ENCODE results near the gene PABPN1L.

The PABPN1L gene

DNA sequence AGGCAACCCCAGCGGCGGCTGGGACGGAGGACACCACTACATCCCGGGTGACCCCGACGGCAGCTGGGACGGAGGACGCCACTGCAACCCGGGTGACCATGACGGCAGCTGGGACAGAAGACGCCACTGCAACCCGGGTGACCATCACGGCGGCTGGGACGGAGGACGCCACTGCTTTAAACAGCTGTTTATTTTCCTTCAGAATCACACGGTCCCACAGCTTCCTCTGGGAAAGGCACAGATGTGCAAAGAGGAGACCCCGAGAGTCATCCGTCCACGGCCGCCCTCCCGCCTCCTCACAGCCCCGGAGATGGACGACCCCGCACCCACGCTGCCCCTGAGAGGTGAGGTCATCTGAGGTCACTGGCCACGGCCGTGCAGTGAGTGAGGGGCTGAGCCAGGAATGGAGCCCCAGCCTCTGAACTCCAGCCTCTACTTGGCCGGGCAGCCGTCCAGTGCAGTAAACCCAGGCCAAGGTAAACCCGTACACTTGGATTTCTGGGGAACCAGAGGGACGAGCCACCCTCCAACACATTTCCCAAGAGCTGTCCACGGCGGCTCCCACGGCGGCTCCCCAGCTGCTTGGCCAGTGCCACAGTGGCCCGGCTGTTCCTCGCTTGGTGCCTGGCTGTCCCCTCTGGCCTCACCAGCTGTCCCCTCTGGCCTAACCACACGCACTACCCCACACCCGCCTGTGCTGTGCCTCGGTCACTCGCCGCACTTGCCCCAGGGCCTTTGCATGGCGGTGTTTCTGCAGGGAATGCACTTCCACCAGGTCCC lies 43.2 kb upstream of the PABPN1L start:
- no peak overlapping the region for H3K9ac ChIP-seq (ENCODE audit: low read length in 2 of 2)
- H3K27me3 ChIP-seq (ENCODE audit: control insufficient read depth in 1 of 2, insufficient read depth in 2 of 2, low read length in 2 of 2), result peaks cover 10 to 13% of the 10 kb centered on the region in 2 donors
- H3K9me3 ChIP-seq (ENCODE audit: control insufficient read depth in 2 of 2, low read length in 2 of 2), result no peaks in the 10 kb centered on the region
- no peaks in the 10 kb centered on the region for H3K36me3 ChIP-seq (ENCODE audit: control insufficient read depth in 2 of 2, insufficient read depth in 2 of 2, low read length in 2 of 2)
- H3K4me3 ChIP-seq (ENCODE audit: low read length in 2 of 2), result no peak overlapping the region
- no peaks in the 10 kb centered on the region for H3K4me1 ChIP-seq (ENCODE audit: control insufficient read depth, insufficient read depth, low read length)
- H3K27ac ChIP-seq (ENCODE audit: low read length), result no peak overlapping the region

DNA sequence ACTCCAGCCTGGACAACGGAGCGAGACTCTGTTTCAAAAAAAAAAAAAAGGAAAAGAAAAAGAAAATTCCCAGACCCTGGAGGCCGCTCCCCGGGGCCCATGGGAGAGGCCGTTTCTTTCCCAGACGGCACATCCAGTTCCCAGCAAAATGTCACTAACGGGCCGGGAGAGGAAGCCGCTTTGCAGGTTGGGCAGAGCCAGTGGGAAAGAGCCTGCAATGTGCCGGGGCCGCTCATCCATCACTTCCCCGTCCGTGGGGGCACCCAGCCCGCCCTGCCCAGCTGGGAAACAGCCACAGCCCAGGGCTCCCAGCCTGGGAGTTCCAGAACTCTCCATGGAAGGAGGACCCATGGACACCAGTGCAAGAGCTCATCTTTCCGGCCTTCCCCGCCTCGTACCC lies 41.8 kb upstream of the PABPN1L start:
- no peak overlapping the region for H3K4me3 ChIP-seq (ENCODE audit: low read length in 2 of 2)
- no peaks in the 10 kb centered on the region for H3K36me3 ChIP-seq (ENCODE audit: control insufficient read depth in 2 of 2, insufficient read depth in 2 of 2, low read length in 2 of 2)
- H3K27me3 ChIP-seq (ENCODE audit: control insufficient read depth in 1 of 2, insufficient read depth in 2 of 2, low read length in 2 of 2), result peaks cover 5 to 6% of the 10 kb centered on the region in 2 donors
- no peaks in the 10 kb centered on the region for H3K9me3 ChIP-seq (ENCODE audit: control insufficient read depth in 2 of 2, low read length in 2 of 2)
- H3K9ac ChIP-seq (ENCODE audit: low read length in 2 of 2), result no peak overlapping the region
- H3K4me1 ChIP-seq (ENCODE audit: control insufficient read depth, insufficient read depth, low read length), result no peaks in the 10 kb centered on the region
- no peak overlapping the region for H3K27ac ChIP-seq (ENCODE audit: low read length)

DNA sequence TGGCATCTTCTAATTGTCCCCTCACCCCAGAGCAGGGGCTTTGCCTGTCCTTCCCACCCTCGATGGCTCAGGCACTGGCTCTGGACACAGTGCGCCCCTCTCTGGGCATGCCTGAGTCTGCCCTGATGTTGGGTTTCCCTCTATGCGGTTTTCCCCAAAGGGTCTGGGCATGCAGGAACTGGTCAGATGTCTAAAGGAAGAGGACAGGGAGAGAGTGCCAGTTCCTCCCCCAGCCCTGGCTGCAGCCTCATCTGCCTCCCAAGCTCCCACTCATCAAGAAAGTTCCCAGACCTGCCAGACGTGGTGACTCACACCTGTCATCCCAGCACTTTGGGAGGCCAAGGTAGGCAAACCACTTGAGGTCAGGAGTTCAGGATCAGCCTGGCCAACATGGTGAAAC lies 41.3 kb upstream of the PABPN1L start:
- Histone ChIP-seq H3K4me1 (ENCODE audit: control insufficient read depth, insufficient read depth, low read length) (no peaks in the 10 kb centered on the region), H3K27me3 (ENCODE audit: control insufficient read depth in 1 of 2, insufficient read depth in 2 of 2, low read length in 2 of 2) (peaks cover 0 to 6% of the 10 kb centered on the region in 2 donors)

DNA sequence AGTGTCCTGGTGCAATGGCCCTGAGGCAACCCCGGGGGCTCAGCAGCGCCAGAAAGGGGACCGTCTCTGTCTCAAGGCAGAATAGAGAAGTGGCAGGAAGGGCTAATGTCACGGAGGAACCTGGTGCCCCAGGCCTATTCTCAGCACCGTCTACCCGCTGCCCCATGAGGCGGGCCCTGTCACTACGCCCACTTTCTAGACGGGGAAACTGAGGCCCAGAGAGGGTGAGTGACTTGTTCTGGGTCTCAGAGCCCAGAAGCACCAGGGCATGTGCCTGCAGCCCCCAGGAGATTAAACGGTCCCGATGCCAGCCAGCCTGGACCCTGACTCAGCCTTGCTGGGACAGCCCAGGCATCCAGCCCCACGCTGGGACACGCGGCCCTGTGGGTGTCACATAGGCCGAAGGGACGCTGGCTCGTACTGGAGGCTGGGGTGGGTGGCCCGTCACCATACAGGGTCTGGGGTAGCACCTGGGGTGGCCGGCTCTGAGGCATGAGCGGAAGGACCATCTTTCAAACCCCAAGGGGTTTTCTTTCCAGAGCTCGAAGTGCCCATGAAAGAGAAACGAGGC lies 40.2 kb upstream of the PABPN1L start:
- Histone ChIP-seq H3K27me3 (ENCODE audit: control insufficient read depth in 1 of 2, insufficient read depth in 2 of 2, low read length in 2 of 2) (peaks cover 0 to 4% of the 10 kb centered on the region in 2 donors), H3K9me3 (ENCODE audit: control insufficient read depth in 2 of 2, low read length in 2 of 2) (no peaks in the 10 kb centered on the region), H3K4me3 (ENCODE audit: low read length in 2 of 2) (no peak overlapping the region), H3K4me1 (ENCODE audit: control insufficient read depth, insufficient read depth, low read length) (no peaks in the 10 kb centered on the region), H3K36me3 (ENCODE audit: control insufficient read depth in 2 of 2, insufficient read depth in 2 of 2, low read length in 2 of 2) (no peaks in the 10 kb centered on the region), H3K27ac (ENCODE audit: low read length) (no peak overlapping the region), H3K9ac (ENCODE audit: low read length in 2 of 2) (no peak overlapping the region)

More for the DNA sequence above, 41.3 kb upstream of the PABPN1L start:
- H3K9me3 ChIP-seq (ENCODE audit: control insufficient read depth in 2 of 2, low read length in 2 of 2), result no peaks in the 10 kb centered on the region
- no peak overlapping the region for H3K27ac ChIP-seq (ENCODE audit: low read length)
- H3K36me3 ChIP-seq (ENCODE audit: control insufficient read depth in 2 of 2, insufficient read depth in 2 of 2, low read length in 2 of 2), result no peaks in the 10 kb centered on the region
- H3K4me3 ChIP-seq (ENCODE audit: low read length in 2 of 2), result no peak overlapping the region
- no peak overlapping the region for H3K9ac ChIP-seq (ENCODE audit: low read length in 2 of 2)

DNA sequence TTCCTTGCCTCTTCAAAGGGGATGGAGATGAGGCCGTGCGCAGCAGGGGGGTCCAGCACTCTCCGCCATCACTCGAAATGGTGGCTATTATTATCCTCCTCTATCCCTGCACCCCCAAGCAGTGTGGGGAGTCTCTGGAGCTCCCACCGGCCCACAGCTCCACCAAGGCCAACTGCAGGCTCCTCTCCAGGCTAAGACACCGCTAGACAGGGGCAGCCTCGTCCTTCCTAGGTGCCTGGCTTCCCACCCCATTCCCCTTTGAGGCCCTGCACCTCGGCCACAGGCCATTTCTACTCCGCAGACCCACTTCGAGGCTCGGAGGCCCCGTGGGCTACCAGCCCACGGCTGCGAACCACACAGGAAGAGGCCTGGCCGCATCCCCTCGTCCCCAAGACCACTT lies 39.6 kb upstream of the PABPN1L start:
- Histone ChIP-seq H3K4me1 (ENCODE audit: control insufficient read depth, insufficient read depth, low read length) (no peaks in the 10 kb centered on the region), H3K27me3 (ENCODE audit: control insufficient read depth in 1 of 2, insufficient read depth in 2 of 2, low read length in 2 of 2) (peaks cover 0 to 2% of the 10 kb centered on the region in 2 donors), H3K4me3 (ENCODE audit: low read length in 2 of 2) (no peak overlapping the region), H3K36me3 (ENCODE audit: control insufficient read depth in 2 of 2, insufficient read depth in 2 of 2, low read length in 2 of 2) (no peaks in the 10 kb centered on the region), H3K9ac (ENCODE audit: low read length in 2 of 2) (no peak overlapping the region), H3K9me3 (ENCODE audit: control insufficient read depth in 2 of 2, low read length in 2 of 2) (no peaks in the 10 kb centered on the region), H3K27ac (ENCODE audit: low read length) (no peak overlapping the region)

DNA sequence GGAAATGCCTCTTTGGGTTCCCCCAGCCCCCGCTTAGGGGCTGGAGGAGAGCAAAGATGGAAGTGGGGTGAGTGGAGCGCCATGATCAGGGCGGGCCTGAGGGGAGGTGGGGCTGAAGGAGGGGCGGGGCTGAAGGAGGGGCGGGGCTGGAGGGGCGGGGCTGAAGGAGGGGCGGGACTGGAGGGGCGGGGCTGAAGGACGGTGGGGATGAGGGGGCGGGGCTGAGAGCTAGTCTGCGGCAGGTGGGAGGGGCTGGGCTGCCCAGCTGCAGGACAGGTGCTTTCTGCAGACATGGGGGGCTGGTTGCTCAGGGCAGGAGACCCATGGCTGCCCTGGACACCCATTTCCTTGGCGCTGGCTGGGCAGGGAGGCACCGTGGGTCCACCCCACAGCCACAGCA lies 39.1 kb upstream of the PABPN1L start:
- no peak overlapping the region for H3K27ac ChIP-seq (ENCODE audit: low read length)
- H3K4me1 ChIP-seq (ENCODE audit: control insufficient read depth, insufficient read depth, low read length), result no peaks in the 10 kb centered on the region
- H3K4me3 ChIP-seq (ENCODE audit: low read length in 2 of 2), result no peak overlapping the region

DNA sequence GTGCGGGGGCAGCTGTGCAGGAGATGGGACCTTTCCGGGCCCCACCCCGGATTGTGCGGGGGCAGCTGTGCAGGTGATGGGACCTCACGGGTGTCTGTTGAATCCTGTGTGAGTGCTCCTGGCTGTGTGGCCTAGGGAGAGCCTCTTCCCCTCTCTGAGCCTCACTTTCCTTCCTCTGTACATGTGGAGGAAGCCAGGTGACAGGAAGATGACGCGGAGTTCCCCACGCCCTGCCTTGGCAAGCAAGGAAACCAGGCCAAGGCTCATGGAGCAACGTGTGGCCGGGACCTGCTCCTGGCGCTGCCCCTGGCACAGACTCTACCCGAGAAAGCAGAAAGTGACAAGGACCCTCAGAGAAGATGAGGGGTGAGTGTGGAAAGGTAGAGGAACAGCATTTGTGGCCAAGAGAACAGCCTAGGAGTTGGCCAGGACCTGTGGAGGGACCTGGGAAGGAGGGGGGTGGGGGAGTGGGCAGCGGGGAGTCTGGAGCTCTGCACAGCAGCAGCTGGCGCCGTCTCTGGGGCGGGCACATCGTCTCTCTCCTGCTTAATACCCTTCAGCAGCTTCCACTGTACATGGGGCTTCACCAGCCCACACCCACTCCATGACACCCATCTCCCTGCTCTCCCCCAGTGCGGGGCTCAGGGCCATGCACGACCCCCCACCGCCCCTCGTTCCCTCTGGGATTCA lies 38.4 kb upstream of the PABPN1L start:
- no peaks in the 10 kb centered on the region for H3K27me3 ChIP-seq (ENCODE audit: control insufficient read depth in 1 of 2, insufficient read depth in 2 of 2, low read length in 2 of 2)
- H3K27ac ChIP-seq (ENCODE audit: low read length), result no peak overlapping the region
- no peak overlapping the region for H3K9ac ChIP-seq (ENCODE audit: low read length in 2 of 2)
- H3K9me3 ChIP-seq (ENCODE audit: control insufficient read depth in 2 of 2, low read length in 2 of 2), result no peaks in the 10 kb centered on the region
- no peak overlapping the region for H3K4me3 ChIP-seq (ENCODE audit: low read length in 2 of 2)
- no peaks in the 10 kb centered on the region for H3K36me3 ChIP-seq (ENCODE audit: control insufficient read depth in 2 of 2, insufficient read depth in 2 of 2, low read length in 2 of 2)
- H3K4me1 ChIP-seq (ENCODE audit: control insufficient read depth, insufficient read depth, low read length), result no peaks in the 10 kb centered on the region

More for the DNA sequence above, 39.1 kb upstream of the PABPN1L start:
- no peak overlapping the region for H3K9ac ChIP-seq (ENCODE audit: low read length in 2 of 2)
- H3K27me3 ChIP-seq (ENCODE audit: control insufficient read depth in 1 of 2, insufficient read depth in 2 of 2, low read length in 2 of 2), result peaks cover 0 to 2% of the 10 kb centered on the region in 2 donors
- no peaks in the 10 kb centered on the region for H3K9me3 ChIP-seq (ENCODE audit: control insufficient read depth in 2 of 2, low read length in 2 of 2)
- H3K36me3 ChIP-seq (ENCODE audit: control insufficient read depth in 2 of 2, insufficient read depth in 2 of 2, low read length in 2 of 2), result no peaks in the 10 kb centered on the region

DNA sequence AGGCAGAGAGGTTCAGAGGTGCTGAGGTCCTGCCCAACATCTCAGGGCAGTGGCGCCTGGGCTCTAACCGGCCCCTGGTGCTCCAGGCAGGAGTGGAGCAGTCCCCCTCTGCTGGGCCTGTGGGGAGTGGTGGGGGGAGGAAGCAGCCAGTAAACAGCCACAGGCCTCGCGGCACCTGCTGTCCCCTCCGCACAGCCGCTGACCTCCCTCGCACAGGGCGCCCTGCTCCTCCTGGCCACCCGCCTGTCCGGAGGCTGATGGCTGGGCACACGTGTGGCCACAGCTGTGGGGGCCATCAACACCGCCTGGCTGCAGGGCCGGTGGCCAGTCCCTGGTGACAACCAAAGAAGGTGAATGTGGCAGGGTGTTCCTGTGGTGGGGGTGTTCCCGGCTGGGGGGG lies 36.8 kb upstream of the PABPN1L start:
- no peak overlapping the region for H3K27ac ChIP-seq (ENCODE audit: low read length)
- H3K4me3 ChIP-seq (ENCODE audit: low read length in 2 of 2), result no peak overlapping the region
- H3K9me3 ChIP-seq (ENCODE audit: control insufficient read depth in 2 of 2, low read length in 2 of 2), result no peaks in the 10 kb centered on the region
- no peaks in the 10 kb centered on the region for H3K36me3 ChIP-seq (ENCODE audit: control insufficient read depth in 2 of 2, insufficient read depth in 2 of 2, low read length in 2 of 2)
- H3K4me1 ChIP-seq (ENCODE audit: control insufficient read depth, insufficient read depth, low read length), result no peaks in the 10 kb centered on the region
- no peaks in the 10 kb centered on the region for H3K27me3 ChIP-seq (ENCODE audit: control insufficient read depth in 1 of 2, insufficient read depth in 2 of 2, low read length in 2 of 2)
- H3K9ac ChIP-seq (ENCODE audit: low read length in 2 of 2), result no peak overlapping the region

DNA sequence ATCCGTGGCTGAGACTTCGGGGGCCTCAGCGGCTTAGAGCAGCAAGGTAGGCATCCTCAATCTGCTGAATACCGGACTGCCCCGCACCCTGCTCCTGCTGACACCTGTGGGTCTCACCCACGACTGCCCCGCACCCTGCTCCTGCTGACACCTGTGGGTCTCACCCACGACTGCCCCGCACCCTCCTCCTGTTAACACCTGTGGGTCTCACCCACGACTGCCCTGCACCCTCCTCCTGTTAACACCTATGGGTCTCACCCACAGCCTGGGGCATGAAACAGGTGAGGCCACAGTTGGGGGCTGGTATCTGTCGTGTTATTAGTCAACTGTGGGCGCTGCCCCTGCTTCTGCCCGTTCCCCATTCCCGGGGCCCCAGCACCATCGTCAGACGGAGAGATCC lies 36.3 kb upstream of the PABPN1L start:
- no peak overlapping the region for H3K27ac ChIP-seq (ENCODE audit: low read length)
- no peaks in the 10 kb centered on the region for H3K9me3 ChIP-seq (ENCODE audit: control insufficient read depth in 2 of 2, low read length in 2 of 2)
- H3K36me3 ChIP-seq (ENCODE audit: control insufficient read depth in 2 of 2, insufficient read depth in 2 of 2, low read length in 2 of 2), result no peaks in the 10 kb centered on the region
- no peaks in the 10 kb centered on the region for H3K27me3 ChIP-seq (ENCODE audit: control insufficient read depth in 1 of 2, insufficient read depth in 2 of 2, low read length in 2 of 2)
- H3K4me3 ChIP-seq (ENCODE audit: low read length in 2 of 2), result no peak overlapping the region
- no peak overlapping the region for H3K9ac ChIP-seq (ENCODE audit: low read length in 2 of 2)
- H3K4me1 ChIP-seq (ENCODE audit: control insufficient read depth, insufficient read depth, low read length), result no peaks in the 10 kb centered on the region

DNA sequence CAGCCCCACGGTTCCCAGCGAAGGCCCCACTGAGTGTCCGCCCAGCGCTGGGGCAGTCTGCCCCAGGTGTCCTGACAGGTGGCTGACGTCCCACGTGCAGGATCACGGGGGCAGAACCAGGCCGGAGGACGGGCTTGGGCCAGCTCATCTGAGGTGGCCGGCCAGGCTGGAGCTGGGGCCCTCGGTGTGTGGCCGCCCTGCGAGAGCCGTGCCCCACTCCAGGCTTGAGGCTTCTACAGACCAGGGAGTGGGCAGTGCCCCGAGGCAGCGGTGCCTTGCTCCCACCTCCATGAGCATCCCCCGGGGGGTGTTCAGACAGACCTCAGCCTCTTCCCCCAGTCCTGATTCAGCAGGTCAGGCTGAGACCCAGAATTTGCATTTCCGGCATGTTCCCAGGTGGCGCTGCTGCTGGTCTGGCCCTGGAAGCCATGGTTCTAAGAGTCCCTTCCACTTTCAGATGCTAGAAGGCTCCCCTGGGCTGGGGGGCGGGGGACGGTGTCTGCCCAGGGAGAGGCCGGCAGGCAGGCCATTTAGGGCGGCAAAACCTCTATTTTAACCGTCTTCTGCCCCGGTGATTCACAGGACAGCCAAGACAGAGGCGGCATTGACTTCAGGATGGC lies 35.4 kb upstream of the PABPN1L start:
- Histone ChIP-seq H3K4me1 (ENCODE audit: control insufficient read depth, insufficient read depth, low read length) (no peaks in the 10 kb centered on the region), H3K36me3 (ENCODE audit: control insufficient read depth in 2 of 2, insufficient read depth in 2 of 2, low read length in 2 of 2) (no peaks in the 10 kb centered on the region), H3K27ac (ENCODE audit: low read length) (no peak overlapping the region), H3K27me3 (ENCODE audit: control insufficient read depth in 1 of 2, insufficient read depth in 2 of 2, low read length in 2 of 2) (no peaks in the 10 kb centered on the region), H3K9me3 (ENCODE audit: control insufficient read depth in 2 of 2, low read length in 2 of 2) (no peaks in the 10 kb centered on the region), H3K9ac (ENCODE audit: low read length in 2 of 2) (no peak overlapping the region), H3K4me3 (ENCODE audit: low read length in 2 of 2) (no peak overlapping the region)
